ENCODE data around the gene AHNAK. TPM values are rescaled to one million over a fixed set of nuclear protein-coding genes. Genes with fewer than 3 reads are reported as not detected.

The AHNAK gene
- total RNA-seq, 2 donors from 2014 or later = 458 to 631 TPM

DNA sequence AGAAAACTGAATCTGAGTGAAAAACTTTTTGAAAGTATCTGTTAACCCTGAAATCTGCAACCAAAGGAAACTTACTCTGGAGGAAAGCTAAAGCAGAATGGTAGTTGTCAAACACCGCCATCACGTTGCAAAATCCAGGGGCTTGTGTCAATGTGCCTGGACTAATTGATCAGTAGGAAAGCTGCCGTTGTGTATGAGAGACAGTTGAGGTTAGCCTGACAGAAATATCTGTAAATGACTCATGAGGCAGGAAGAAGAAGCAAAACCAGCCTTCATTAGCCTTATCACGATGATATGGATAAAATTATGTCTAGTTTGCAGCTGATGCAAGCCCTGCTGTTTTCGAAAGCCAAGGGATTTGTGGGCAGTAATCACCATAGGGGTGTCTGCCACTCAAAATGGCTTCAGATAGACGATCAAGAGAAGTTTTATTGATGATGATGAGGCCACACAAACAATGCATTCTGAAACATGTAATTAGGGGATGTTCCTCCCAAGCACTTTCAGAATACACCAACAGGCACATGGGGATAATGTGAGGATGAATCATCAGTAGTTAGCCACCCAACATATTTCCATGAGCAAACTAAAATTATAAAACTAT is 118.9 kb downstream of the AHNAK start:
- H3K27ac ChIP-seq = peak overlapping the region; percentile 36
- H3K27me3 ChIP-seq = no peaks in the 10 kb centered on the region
- H3K36me3 ChIP-seq = no peaks in the 10 kb centered on the region
- no peak overlapping the region for H3K9ac ChIP-seq (ENCODE audit: low read depth in 2 of 2, low read length in 2 of 2)
- H3K4me1 ChIP-seq = no peaks in the 10 kb centered on the region
- no peak for TF ChIP-seq CTCF (IDR thresholded peaks at IDR 0.05)
- DNase-seq = no peak
- intact Hi-C loops (cut with DNase I) = loop anchor here (10.0 kb wide), 1 partner anchor 67 kb away; no protein-coding TSS in a partner anchor
- no peaks in the 10 kb centered on the region for H3K9me3 ChIP-seq
- H3K4me3 ChIP-seq = no peak overlapping the region

DNA sequence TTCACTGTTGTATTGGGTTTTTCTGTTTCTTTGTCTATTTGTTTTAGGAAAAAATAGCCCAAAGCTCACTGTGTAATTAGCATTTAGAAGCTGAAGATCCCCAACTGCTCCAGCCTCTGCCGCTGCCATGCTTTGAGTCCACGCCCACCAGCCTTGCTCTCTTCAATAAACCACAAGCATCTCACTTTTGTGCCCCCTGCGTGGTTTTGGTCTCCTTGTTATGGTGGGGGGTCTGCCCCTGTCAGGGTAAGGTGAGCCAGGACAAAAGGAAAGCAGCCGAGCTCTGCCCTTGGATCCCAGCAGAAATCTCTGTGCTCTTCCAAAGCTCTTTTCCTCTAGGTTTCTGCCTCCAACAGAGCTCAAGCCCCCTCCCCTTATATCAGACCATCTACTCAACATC is 123.6 kb downstream of the AHNAK start:
- DNase-seq = no peak
- Histone ChIP-seq H3K4me3 (no peak overlapping the region), H3K27me3 (no peaks in the 10 kb centered on the region), H3K4me1 (no peaks in the 10 kb centered on the region), H3K27ac (no peak overlapping the region), H3K9ac (ENCODE audit: low read depth in 2 of 2, low read length in 2 of 2) (no peak overlapping the region), H3K9me3 (no peaks in the 10 kb centered on the region), H3K36me3 (no peaks in the 10 kb centered on the region)
- intact Hi-C loops (cut with DNase I) = loop anchor here (5.0 to 10.0 kb wide), 3 partner anchors 72 to 139 kb away; no protein-coding TSS in a partner anchor
- TF ChIP-seq CTCF (IDR thresholded peaks at IDR 0.05) = no peak

GRCh38 chr11:62421996-62422395 is 124.6 kb downstream of the AHNAK start:
- intact Hi-C loops (cut with DNase I) = loop anchor here (5.0 to 10.0 kb wide), 3 partner anchors 73 to 140 kb away; no protein-coding TSS in a partner anchor
- DNase-seq = no peak
- H3K9me3 ChIP-seq = no peaks in the 10 kb centered on the region
- no peaks in the 10 kb centered on the region for H3K4me1 ChIP-seq
- no peaks in the 10 kb centered on the region for H3K27me3 ChIP-seq
- no peak overlapping the region for H3K9ac ChIP-seq (ENCODE audit: low read depth in 2 of 2, low read length in 2 of 2)
- no peak for TF ChIP-seq CTCF (IDR thresholded peaks at IDR 0.05)
- H3K27ac ChIP-seq = no peak overlapping the region
- no peaks in the 10 kb centered on the region for H3K36me3 ChIP-seq
- H3K4me3 ChIP-seq = no peak overlapping the region

GRCh38 chr11:62420882-62421281 is 125.7 kb downstream of the AHNAK start:
- Histone ChIP-seq H3K4me1 (no peaks in the 10 kb centered on the region), H3K9ac (ENCODE audit: low read depth in 2 of 2, low read length in 2 of 2) (no peak overlapping the region), H3K27me3 (no peaks in the 10 kb centered on the region), H3K4me3 (no peak overlapping the region), H3K9me3 (no peaks in the 10 kb centered on the region), H3K27ac (no peak overlapping the region), H3K36me3 (no peaks in the 10 kb centered on the region)
- TF ChIP-seq CTCF (IDR thresholded peaks at IDR 0.05) = no peak
- DNase-seq = no peak
- intact Hi-C loops (cut with DNase I) = loop anchor here (5.0 to 10.0 kb wide), 3 partner anchors 74 to 141 kb away; no protein-coding TSS in a partner anchor

DNA sequence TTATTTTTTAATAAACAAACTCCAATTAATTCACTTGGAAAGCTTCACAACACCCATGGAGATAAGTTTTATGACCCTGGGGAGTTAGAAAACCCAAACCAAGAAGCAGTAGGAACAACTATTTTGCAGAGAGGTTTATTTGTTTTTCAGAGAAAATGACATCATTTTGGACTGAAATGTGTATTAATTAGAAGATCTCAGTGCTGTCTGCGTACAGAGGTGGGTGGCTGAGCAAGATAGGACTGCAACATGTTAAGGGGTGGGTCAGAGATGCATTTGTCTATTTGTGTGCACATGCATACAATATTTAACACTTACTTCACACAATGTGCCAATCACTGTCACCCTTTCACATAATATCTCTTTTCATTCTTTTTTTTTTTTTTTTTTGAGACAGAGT is 126.7 kb downstream of the AHNAK start:
- no peak for TF ChIP-seq CTCF (IDR thresholded peaks at IDR 0.05)
- H3K27me3 ChIP-seq = no peaks in the 10 kb centered on the region
- H3K9ac ChIP-seq (ENCODE audit: low read depth in 2 of 2, low read length in 2 of 2) = no peak overlapping the region
- no peaks in the 10 kb centered on the region for H3K9me3 ChIP-seq
- no peak for DNase-seq
- H3K4me1 ChIP-seq = no peaks in the 10 kb centered on the region
- no peaks in the 10 kb centered on the region for H3K36me3 ChIP-seq
- peak overlapping the region; percentile 5 for H3K27ac ChIP-seq
- no peak overlapping the region for H3K4me3 ChIP-seq
- intact Hi-C loops (cut with DNase I) = loop anchor here (5.0 to 10.0 kb wide), 3 partner anchors 75 to 142 kb away; no protein-coding TSS in a partner anchor
